Measurements from ENCODE around the gene MED16.
"Not testable (repeated sequence)": the region's sequence is repeated elsewhere in the genome, so short reads cannot be mapped to it uniquely, and the experiment has no call there.

The MED16 gene

DNA sequence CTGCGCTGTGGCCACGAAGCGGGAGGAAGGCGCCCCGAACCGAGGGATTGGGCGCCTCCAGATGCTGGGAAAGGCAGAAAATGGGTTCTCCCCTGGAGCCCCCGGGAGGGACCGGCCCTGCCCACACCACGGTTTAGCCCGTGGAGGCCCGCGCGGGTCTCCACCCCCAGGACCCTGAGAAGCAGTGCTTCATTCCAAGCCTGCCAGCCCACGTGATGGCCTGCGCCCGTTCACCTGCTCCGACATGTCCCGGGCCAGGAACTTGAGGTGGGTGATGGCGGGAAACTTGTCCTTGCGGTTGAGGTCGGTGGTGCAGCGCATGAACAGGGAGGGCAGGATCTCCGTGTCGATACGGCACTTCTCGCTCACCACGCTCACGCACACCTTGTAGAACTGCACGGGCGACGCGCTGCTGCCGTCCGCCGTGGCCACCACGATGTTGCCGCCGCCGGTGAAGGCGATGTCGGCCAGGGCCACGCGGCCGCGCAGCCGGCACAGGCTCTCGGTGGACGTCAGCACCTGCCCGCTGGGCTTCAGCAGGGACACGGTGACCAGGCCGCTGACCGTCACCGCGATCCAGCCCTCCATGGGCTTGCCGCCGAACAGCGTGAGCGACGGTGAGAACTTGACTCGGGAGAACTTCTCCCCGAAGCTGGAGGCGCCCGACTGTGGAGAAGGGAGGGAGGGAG lies 7.3 kb downstream of the MED16 start:
- no peak overlapping the region for H3K4me3 ChIP-seq (replicated peaks; ENCODE audit: low read depth, low read length)
- DNase-seq (ENCODE audit: low read depth): no peak
- TF ChIP-seq, protein P1, sequence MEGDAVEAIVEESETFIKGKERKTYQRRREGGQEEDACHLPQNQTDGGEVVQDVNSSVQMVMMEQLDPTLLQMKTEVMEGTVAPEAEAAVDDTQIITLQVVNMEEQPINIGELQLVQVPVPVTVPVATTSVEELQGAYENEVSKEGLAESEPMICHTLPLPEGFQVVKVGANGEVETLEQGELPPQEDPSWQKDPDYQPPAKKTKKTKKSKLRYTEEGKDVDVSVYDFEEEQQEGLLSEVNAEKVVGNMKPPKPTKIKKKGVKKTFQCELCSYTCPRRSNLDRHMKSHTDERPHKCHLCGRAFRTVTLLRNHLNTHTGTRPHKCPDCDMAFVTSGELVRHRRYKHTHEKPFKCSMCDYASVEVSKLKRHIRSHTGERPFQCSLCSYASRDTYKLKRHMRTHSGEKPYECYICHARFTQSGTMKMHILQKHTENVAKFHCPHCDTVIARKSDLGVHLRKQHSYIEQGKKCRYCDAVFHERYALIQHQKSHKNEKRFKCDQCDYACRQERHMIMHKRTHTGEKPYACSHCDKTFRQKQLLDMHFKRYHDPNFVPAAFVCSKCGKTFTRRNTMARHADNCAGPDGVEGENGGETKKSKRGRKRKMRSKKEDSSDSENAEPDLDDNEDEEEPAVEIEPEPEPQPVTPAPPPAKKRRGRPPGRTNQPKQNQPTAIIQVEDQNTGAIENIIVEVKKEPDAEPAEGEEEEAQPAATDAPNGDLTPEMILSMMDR (IDR thresholded peaks at IDR 0.05; ENCODE audit: low read length, missing control alignments): no peak

DNA sequence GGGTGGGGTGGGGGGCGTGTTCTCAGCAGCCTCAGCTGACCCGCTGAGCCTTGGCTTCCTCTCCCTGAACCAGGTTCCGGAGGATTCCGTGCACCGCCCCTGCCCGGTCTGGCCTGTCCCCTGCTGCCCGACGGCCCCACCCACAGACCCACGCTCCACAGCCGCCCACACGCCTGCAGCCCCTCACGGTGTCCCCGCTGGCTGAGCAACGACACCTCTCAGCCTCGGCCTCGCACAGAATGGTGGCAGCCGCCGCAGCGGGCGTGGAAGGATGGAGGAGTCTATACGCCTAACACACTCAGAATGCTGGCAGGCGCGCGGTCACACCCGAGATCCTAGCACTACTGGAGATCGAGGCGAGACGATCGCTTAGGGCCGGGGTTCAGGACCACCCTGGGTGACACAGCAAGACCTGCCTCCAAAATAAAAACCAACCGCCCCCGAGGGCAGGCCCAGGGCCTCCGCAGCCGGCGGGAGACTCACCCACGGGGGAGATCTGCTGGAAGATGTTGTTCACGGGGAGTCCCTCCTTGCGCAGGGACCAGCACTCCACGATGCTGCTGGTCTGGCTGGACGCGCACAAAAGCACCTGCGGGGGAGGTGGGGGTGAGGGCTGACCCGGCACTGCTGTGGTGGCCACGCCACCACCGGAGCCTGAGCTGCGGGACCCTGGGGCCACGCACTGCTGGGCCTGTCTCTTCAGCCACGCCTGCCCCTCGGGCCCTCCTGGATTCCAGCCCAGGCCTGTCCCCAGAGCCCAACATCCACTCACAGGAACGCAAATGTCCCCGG lies 8.4 kb downstream of the MED16 start:
- DNase-seq (ENCODE audit: low read depth): no peak
- H3K4me3 ChIP-seq (replicated peaks; ENCODE audit: low read depth, low read length): no peak overlapping the region
- TF ChIP-seq, protein P1 (IDR thresholded peaks at IDR 0.05; ENCODE audit: low read length, missing control alignments): no peak

DNA sequence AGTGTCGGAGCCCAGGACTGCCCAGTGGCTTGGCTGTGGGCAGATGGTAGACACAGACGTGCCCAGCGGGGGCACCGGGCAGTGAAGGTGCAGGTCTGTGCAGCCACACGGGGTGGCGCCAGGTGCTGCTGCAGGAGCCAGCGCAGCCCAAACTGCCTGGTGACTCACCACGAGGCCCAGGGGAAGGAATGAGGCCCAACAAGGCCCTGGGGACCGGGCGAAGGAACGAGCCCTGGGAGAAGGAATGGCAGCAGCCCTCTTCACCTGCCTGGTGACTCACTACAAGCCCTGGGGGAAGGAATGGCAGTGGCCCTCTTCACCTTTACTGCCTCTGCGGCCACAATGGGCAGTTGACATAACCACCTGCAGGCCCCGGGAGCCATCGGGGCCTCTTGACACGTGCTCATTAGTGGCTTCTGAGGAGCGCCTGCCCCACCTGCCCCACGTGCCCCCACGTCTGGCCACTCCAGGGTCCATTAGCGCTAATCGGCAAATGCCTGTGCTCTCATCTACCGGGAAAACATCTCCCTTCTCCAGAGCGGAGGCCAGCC lies 9.3 kb downstream of the MED16 start:
- no peak overlapping the region for H3K4me3 ChIP-seq (replicated peaks; ENCODE audit: low read depth, low read length)
- no peak for DNase-seq (ENCODE audit: low read depth)
- TF ChIP-seq, protein P1 (IDR thresholded peaks at IDR 0.05; ENCODE audit: low read length, missing control alignments): no peak

DNA sequence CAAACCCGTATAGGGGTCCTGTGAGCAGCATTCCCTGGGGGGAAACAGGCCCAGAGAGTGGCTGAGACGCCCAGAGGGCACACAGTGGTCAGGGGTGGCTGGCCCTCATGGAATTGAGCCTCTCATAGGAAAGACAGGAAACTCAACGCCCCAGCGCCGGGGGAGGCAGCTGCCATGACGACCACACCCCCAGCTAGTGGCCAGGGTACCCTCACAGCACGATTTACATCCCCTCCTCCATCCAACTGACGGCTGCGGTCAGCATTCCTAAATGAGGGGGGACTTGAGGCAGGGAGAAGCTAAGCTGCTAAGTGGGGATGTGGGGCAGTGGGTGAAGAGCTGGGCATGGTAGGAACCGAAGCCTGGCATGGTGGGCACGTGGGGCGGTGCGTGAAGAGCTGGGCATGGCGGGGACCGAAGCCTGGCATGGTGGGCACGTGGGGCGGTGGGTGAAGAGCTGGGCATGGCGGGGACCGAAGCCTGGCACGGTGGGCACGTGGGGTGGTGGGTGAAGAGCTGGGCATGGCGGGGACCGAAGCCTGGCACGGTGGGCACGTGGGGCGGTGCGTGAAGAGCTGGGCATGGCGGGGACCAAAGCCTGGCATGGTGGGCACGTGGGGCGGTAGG lies 10.0 kb downstream of the MED16 start:
- TF ChIP-seq, protein P1 (IDR thresholded peaks at IDR 0.05; ENCODE audit: low read length, missing control alignments): no peak
- no peak for DNase-seq (ENCODE audit: low read depth)
- H3K4me3 ChIP-seq (replicated peaks; ENCODE audit: low read depth, low read length): no peak overlapping the region

DNA sequence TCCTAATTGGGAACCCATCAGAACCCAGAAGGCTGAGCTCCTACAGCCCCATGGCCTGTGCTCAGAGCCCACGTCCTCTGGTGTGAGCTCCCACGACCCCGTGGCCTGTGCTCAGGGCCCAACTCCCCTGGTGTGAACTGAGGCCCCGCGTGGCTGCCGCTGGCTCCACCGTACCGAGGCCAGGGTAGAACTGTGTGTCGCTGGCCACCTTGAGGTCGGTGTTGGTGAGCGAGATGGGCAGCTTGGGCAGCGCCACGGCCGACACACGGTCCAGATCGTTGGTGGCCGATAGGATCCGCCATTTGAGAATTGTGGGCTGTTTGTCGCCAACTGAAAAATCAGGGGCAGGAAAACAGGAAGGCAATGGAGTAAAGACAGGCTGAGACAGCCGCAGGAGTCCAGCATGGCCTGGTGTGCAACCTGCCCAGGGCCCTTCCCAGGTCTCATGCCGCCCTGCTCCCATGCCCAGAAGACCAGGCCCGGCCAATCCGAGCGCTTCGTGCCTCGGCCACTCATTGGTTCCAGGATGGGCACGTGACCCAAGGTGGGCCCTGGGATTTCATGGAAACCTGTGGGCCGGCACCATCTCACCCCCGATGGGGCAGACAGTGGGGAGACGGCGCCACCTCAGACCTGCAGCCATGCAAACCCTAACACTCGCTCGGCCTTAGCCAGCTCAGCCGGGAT lies 11.5 kb downstream of the MED16 start:
- no peak overlapping the region for H3K4me3 ChIP-seq (replicated peaks; ENCODE audit: low read depth, low read length)
- no peak for DNase-seq (ENCODE audit: low read depth)
- TF ChIP-seq, protein P1 (IDR thresholded peaks at IDR 0.05; ENCODE audit: low read length, missing control alignments): no peak

DNA sequence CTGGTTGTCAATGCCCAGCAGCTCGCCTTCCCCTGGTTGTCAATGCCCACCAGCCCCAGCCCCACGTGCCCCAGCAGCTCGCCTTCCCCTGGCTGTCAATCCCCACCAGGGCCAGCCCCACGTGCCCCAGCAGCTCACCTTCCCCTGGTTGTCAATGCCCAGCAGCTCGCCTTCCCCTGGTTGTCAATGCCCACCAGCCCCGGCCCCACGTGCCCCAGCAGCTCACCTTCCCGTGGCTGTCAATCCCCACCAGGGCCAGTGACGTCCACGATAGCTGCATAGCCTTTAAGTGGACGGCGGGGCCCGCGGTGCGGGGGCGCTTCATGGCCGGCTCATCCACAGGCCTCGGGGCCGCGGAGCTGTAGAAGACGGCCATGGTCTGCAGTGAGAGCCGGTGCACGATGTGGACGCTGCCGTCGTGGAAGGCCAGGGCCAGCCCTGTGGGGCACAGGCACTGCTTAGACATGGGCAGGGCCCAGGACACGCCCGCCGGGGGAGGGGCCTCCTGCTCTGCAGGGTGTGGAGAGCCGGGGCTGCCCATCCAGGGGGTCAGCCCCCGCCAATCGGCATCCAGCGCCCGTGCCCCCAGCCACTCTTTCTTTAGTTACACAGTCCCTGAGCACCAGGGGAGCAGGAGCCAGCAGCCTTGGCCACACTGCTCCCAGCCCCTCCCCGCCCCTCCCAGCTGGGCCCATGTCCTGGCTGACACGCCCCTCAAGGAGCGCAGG lies 13.1 kb downstream of the MED16 start:
- no peak for DNase-seq (ENCODE audit: low read depth)
- TF ChIP-seq, protein P1 (IDR thresholded peaks at IDR 0.05; ENCODE audit: low read length, missing control alignments): no peak
- no peak overlapping the region for H3K4me3 ChIP-seq (replicated peaks; ENCODE audit: low read depth, low read length)

DNA sequence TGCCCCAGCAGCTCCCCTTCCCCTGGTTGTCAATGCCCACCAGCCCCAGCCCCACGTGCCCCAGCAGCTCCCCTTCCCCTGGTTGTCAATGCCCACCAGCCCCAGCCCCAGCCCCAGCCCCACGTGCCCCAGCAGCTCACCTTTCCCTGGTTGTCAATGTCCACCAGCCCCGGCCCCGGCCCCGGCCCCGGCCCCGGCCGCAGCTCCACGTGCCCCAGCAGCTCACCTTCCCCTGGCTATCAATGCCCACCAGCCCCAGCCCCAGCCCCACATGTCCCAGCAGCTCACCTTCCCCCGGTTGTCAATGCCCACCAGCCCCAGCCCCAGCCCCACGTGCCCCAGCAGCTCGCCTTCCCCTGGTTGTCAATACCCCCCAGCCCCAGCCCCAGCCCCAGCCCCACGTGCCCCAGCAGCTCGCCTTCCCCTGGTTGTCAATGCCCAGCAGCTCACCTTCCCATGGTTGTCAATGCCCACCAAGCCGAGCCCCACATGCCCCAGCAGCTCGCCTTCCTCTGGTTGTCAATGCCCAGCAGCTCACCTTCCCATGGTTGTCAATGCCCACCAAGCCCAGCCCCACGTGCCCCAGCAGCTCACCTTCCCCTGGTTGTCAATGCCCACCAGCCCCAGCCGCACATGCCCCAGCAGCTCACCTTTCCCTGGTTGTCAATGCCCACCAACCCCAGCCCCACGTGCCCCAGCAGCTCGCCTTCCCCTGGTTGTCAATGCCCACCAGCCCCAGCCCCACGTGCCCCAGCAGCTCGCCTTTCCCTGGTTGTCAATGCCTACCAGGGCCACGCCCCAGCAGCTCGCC lies 14.0 kb downstream of the MED16 start:
- not testable (repeated sequence) for H3K4me3 ChIP-seq (replicated peaks; ENCODE audit: low read depth, low read length)

DNA sequence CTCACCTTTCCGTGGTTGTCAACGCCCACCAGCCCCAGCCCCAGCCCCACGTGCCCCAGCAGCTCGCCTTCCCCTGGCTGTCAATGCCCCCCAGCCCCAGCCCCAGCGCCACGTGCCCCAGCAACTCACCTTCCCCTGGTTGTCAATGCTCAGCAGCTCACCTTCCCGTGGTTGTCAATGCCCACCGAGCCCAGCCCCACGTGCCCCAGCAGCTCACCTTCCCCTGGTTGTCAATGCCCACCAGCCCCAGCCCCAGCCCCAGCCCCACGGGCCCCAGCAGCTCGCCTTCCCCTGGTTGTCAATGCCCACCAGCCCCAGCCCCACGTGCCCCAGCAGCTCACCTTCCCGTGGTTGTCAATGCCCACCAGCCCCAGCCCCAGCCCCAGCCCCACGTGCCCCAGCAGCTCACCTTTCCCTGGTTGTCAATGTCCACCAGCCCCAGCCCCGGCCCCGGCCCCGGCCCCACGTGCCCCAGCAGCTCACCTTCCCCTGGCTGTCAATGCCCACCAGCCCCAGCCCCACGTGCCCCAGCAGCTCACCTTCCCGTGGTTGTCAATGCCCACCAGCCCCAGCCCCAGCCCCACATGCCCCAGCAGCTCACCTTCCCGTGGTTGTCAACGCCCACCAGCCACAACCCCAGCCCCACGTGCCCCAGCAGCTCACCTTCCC lies 14.9 kb downstream of the MED16 start:
- H3K4me3 ChIP-seq (replicated peaks; ENCODE audit: low read depth, low read length); DNase-seq (ENCODE audit: low read depth): not testable (repeated sequence)

More for the DNA sequence above, 14.0 kb downstream of the MED16 start:
- not testable (repeated sequence) for DNase-seq (ENCODE audit: low read depth)

Measured in fibroblast of pulmonary artery (primary cell).